NB4 (cell line): Measurements from ENCODE around the gene TRAM2.

Source experiments
- MYC ChIP-seq: IDR thresholded peaks from 2 replicates; pipeline ENCODE4 v1.6.1; 2011; ENCODE audit warnings: low read depth, low read length
- POLR2A ChIP-seq: IDR thresholded peaks from 2 replicates; pipeline ENCODE4 v1.6.1; 2011; ENCODE audit warnings: mild to moderate bottlenecking; ENCODE audit not compliant: insufficient read length; ENCODE audit errors: extremely low read depth
- TF ChIP-seq, protein P1 (sequence below): IDR thresholded peaks from one replicate; pipeline ENCODE4 v1.5.1; 2012; ENCODE audit warnings: low read depth, low read length
- TF ChIP-seq, protein P2 (sequence below): IDR thresholded peaks from 2 replicates; pipeline ENCODE4 v1.6.1; 2011; ENCODE audit warnings: low read depth, low read length

GRCh38 chr6:52506476-52506875 is 70.4 kb downstream of the TRAM2 start:
- TF ChIP-seq, protein P1, sequence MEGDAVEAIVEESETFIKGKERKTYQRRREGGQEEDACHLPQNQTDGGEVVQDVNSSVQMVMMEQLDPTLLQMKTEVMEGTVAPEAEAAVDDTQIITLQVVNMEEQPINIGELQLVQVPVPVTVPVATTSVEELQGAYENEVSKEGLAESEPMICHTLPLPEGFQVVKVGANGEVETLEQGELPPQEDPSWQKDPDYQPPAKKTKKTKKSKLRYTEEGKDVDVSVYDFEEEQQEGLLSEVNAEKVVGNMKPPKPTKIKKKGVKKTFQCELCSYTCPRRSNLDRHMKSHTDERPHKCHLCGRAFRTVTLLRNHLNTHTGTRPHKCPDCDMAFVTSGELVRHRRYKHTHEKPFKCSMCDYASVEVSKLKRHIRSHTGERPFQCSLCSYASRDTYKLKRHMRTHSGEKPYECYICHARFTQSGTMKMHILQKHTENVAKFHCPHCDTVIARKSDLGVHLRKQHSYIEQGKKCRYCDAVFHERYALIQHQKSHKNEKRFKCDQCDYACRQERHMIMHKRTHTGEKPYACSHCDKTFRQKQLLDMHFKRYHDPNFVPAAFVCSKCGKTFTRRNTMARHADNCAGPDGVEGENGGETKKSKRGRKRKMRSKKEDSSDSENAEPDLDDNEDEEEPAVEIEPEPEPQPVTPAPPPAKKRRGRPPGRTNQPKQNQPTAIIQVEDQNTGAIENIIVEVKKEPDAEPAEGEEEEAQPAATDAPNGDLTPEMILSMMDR: no peak
- TF ChIP-seq POLR2A (no peak), MYC (no peak)
- TF ChIP-seq, protein P2, sequence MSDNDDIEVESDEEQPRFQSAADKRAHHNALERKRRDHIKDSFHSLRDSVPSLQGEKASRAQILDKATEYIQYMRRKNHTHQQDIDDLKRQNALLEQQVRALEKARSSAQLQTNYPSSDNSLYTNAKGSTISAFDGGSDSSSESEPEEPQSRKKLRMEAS: no peak
